HG02623 (cell line): Measurements from ENCODE around the gene SPAG5.
"Not testable (repeated sequence)": the region's sequence is repeated elsewhere in the genome, so short reads cannot be mapped to it uniquely, and the experiment has no call there.

ENCODE experiments used
- ATAC-seq: cut with Tn5 transposase; IDR thresholded peaks from one replicate; pipeline ENCODE4 v1.9.1; 2021; ENCODE audit warnings: moderate library complexity; ENCODE audit not compliant: unreplicated experiment

The SPAG5 gene

DNA sequence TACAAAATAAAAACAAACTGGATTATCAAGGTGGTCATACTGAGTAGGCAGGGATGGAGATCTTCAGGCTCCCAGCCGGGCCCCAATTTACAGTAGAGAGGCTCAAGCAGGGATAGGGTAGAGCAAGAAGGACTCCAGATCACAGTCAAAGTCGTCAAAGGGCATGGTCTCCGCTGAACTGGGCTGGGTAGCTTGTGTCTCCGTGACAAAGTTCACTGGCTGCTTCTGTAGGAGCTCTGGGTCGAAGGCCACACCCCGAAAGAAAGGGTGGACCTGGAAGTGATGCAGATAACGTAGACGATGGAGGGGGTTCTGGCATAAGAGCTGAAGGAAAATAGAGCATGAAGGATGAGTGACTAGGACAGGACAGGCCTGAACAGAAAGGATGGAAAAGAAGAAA, 11.6 kb upstream of the SPAG5 start:
- no peak for ATAC-seq

DNA sequence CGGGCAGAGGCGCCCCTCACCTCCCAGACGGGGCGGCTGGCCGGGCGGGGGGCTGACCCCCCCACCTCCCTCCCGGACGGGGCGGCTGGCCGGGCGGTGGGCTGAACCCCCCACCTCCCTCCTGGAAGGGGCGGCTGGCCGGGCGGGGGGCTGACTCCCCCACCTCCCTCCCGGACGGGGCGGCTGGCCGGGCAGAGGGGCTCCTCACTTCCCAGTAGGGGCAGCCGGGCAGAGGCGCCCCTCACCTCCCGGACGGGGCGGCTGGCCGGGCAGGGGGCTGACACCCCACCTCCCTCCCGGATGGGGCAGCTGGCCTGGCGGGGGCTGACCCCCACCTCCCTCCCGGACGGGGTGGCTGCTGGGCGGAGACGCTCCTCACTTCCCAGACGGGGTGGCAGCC, 5.2 kb upstream of the SPAG5 start:
- not testable (repeated sequence) for ATAC-seq

DNA sequence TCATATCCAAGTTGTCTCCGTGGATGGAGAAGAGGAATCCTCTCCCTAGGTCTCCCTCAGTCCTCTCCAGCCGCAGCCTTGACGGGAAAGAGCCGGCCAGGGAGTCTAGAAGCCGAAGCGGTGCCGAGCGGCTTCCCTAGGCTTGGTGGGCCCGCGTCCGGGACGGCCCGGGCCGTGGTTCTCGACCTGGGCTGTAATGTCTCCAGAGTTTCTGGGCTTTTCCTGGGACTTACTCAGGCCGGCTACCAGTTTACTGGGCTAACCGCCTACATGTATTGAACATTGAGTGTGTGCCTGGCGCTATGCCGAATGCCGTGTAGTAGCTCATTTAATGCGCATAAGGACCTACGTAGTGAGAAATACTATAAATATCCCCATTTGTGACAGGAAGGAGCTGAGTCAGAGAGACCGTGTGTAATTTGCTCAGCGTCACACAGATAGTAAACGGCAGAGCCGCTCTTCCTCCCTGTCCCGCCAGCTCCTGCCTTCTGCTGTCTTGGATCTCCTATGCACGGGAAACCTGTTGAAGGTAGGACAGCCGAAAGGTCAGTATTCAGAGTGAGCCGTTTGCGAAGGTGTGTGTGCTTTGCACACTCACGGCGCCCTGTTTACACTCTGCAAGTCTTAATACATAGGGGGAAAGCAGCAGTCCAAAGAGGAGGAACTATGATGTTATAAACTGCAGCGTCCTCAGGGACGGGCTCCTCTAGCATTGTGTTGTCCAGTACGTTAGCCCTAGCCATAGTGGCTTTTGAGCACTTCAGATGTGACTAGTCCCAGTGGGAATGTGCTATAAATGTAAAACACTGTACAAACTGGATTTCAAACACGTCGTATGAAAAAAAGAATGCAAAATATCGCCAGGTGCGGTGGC, 723 bp upstream of the SPAG5 start:
- peak; percentile 39 for ATAC-seq

- ATAC-seq = no peak
These were observed 436 bp downstream of the SPAG5 start for GRCh38 chr17:28598389-28598788.

DNA sequence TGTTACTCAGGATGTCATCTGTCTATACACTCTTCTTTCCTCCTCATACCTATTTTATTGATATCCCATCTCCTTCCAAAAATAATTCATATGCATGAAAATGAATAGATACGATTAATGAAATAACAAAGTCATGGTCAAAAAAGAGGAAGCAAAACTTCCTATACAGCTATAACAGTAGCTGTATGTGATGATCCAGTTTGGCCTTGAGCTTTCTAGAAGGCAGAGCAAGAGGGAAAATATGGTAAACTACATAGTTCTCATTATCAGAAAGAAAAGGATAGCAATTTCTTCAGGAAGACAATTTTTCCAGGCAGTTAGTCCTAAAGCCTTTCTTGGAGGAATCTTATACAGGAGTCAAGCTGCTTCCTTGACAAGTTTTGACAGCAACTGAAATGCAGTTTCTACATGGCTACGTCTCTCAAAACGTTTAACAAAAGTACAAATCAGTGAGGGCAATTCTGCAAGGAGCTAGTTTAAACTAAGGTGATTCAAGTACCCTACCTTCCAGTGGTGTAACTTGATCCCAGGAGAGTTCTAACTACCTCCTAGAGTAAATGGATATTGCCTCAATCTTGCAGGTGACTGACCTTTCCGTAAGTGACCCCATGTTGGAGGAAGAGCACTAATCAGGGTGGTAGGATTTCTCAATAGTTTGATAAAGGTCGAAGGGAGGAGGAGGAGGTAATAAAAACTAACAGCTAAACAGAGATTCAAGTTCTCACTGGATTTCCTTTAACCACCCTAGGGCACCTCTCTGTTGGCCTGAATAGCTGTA, 1.0 kb downstream of the SPAG5 start:
- ATAC-seq = no peak

- ATAC-seq = no peak
These were observed 6.6 kb downstream of the SPAG5 start for GRCh38 chr17:28592260-28592659.

- ATAC-seq = no peak
These were observed 13.0 kb downstream of the SPAG5 start for GRCh38 chr17:28585851-28586250.

GRCh38 chr17:28584434-28584833, 14.4 kb downstream of the SPAG5 start:
- ATAC-seq = no peak

GRCh38 chr17:28582513-28582912, 16.3 kb downstream of the SPAG5 start:
- ATAC-seq = no peak

GRCh38 chr17:28580959-28581358, 17.9 kb downstream of the SPAG5 start:
- no peak for ATAC-seq

DNA sequence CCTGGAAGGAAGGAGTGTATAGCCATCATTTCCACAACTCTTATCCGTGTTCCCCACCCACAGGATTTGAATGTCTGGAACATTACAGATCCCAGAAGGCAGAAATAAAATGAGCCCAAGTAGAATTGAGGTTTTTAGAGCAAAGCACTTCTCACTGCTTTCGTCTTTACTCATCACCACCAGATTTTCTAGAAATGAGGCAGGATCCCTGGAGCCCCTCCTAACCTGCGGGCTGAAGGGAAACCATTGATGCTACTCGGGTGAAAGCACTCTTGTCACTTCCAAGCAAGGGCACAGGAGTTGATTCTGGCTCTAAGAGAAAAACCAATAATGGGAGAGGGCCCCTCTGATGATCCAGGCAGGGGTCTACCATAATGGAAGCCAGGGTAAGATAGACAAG, 19.3 kb downstream of the SPAG5 start:
- no peak for ATAC-seq

DNA sequence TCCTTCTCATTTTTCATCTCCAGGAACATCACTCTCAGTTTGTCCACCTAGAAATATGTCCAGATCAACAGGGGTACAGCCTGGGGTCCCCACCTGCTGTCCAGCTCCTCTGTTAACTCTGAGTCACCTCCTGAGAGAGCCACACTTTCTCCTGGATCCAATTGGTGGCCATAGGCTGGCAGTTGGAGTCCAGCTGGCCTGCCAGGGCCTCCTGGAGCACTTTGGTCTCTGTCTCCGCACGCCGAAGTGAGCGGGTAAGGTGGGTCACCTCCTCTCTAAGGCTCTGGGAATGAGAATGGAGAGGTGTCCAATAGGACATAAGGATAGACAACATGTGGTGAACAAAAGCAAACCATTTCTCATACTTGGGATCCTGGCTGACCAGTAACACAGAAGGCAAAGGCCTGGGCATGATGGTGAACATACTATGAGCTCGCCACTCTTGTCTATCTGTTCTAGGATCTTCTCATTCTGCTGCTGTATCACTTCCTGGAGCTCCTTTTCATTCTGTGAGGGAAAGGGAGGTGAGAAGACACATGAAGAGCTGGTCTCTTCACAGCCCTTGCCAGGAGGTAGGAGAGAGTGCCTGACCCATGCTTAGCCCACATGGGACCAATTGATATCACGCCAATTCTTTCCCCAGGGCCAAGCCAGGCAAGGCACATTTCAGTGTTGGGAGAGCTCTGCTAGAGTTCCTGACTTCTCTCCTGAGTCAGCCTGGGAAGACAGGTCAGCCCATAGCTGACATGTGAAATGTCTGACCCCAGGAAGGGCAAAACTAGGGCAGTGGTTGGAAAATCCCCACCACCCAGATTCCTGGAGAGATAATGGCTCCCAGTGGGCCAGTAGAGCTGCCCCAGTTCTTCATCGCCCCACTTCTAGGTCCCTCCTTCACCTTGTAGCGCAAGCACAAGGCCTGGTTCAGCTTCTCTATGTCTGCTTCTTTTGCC, 20.3 kb downstream of the SPAG5 start:
- no peak for ATAC-seq

DNA sequence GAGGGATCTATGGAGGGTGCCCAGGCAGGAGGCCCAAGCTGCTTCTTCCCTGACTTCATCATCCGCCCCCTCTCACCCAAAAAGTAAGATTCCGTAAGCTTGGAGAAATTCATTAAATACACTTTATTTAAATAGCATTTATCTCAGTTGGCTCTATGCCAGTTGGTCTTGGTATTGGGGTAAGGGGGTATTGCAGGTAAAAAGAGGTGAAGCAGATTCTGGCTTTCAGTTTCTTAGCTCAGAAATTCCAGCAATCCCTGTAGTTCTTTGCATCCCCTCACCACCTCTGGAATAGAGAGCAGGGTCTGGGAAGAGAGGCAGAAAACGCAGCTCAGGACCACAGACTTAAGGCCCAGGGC, 21.4 kb downstream of the SPAG5 start:
- no peak for ATAC-seq

DNA sequence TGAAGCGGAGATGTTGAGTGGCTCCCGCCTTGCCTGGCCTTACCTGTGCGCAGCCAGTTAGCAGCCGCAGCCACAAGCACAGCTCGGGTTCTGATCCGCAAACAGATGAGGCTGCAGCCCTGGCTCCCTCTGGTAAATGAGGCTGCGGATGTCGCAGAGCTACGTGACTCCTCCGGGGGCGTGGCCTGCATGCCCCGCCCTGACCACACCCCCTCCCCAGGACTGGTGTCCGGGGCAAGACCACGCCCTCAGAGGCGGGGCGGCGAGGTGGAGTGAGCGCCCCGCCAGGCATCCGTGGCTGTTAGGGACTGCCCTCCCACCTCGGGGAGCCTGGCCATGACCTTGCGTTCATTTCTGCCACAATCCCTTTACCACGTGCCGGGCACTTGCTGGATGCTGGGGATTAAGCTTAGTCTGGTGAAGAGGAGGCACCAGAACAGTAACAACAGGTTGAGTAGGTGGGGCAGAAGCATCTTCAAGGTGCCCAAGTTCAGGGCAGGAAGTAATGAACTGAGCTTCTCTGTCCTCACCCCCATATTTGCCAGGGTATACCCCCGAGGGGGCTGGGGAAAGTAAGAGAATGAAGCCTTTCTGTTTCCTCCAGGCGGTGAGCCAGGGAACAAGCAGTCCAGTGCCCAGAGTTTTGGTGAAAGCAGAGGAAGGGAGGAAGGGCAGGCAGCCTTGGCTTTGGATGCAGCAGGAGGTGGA, 21.9 kb downstream of the SPAG5 start, which contains the start of gene ALDOC:
ALDOC (minus strand) TSS at position 138 of the 708 bp plus-strand sequence. CDS start 1,363 bp downstream, outside the sequence.
- peak; percentile 74 for ATAC-seq

- not testable (repeated sequence) for ATAC-seq
These were observed 22.8 kb downstream of the SPAG5 start for GRCh38 chr17:28576016-28576415.

DNA sequence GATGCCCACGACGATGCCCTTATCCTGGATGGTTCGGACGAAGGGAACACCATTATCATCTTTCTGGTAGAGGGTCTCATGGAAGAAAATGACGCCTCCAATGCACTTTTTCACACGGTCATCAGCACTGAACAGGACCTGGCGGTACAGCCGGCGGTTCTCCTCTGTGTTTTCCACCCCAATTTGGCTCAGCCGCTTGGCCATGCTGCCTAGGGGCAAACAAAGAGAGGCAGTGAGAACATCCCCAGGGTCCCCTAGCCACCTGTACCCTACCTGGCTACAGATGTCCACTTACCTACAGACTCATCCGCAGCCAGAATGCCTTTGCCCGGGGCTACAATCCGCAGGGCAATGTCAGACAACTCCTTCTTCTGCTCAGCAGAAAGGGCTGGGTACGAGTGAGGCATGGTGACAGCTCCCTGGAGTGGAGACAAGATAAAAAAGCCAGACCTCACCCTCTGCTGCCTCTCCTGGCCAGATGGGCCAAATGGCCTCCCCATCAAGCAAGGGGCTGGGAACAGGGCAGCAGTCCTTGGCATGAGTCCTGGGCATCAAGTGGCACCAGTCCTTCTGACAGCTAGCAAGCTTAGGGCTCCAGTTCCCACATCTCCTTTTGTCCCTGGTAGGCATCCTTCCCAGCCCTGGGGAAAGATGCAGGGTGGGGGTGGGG, 23.6 kb downstream of the SPAG5 start:
- ATAC-seq = no peak

DNA sequence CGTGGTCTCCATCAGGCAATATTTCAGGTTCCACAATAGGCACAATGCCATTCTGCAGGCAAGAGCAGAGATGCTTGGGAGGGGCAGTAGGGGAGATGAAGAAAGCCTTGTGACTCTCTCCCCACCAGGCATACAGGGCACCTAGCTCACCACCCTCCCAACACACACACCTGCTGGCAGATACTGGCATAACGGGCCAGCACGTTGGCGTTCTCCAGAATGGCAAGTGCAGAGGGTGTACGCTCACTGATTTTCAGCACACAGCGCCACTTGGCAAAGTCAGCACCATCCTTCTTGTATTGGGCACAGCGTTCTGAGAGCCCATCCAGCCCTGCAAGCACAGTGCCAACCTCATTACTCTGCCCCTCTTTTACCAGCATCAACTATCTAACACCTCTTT, 24.3 kb downstream of the SPAG5 start:
- no peak for ATAC-seq

- no peak for ATAC-seq
These were observed 24.8 kb downstream of the SPAG5 start for GRCh38 chr17:28573966-28574480.

DNA sequence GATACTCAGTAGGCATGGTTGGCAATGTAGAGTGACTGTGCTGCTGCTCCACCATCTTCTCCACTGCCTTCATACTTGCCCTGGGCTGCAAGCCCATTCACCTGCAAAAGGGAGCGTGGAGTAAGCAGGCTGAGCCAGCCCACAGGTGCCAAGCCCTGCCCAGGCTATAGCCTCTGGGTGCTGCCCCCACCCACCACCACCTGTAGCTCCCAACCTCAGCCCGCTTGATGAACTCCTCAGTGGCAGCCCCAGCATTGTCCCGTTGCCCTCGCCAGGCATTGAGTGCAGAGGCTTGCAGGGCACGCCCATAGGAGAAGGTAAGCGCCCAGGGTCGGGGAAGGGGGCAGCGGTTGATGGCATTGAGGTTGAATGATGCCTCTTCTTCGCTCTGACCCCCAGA, 25.3 kb downstream of the SPAG5 start:
- ATAC-seq = no peak

- ATAC-seq = no peak
These were observed 25.8 kb downstream of the SPAG5 start for GRCh38 chr17:28573040-28573380.
